ENCODE results near the gene NVL.

NVL gene

GRCh38 chr1:224258351-224258750 lies 71.6 kb downstream of the NVL start:
- H3K27me3 ChIP-seq (ENCODE audit: control insufficient read depth in 1 of 2, insufficient read depth in 2 of 2, low read length in 2 of 2), result no peaks in the 10 kb centered on the region
- no peaks in the 10 kb centered on the region for H3K4me1 ChIP-seq (ENCODE audit: control insufficient read depth, insufficient read depth, low read length)

GRCh38 chr1:224256640-224257039 lies 73.3 kb downstream of the NVL start:
- Histone ChIP-seq H3K27me3 (ENCODE audit: control insufficient read depth in 1 of 2, insufficient read depth in 2 of 2, low read length in 2 of 2) (no peaks in the 10 kb centered on the region), H3K27ac (ENCODE audit: low read length) (no peak overlapping the region), H3K9me3 (ENCODE audit: control insufficient read depth in 2 of 2, low read length in 2 of 2) (no peaks in the 10 kb centered on the region), H3K4me1 (ENCODE audit: control insufficient read depth, insufficient read depth, low read length) (no peaks in the 10 kb centered on the region), H3K36me3 (ENCODE audit: control insufficient read depth in 2 of 2, insufficient read depth in 2 of 2, low read length in 2 of 2) (peaks cover 0 to 3% of the 10 kb centered on the region in 2 donors), H3K9ac (ENCODE audit: low read length in 2 of 2) (no peak overlapping the region), H3K4me3 (ENCODE audit: low read length in 2 of 2) (no peak overlapping the region)

More at GRCh38 chr1:224258351-224258750, 71.6 kb downstream of the NVL start:
- Histone ChIP-seq H3K27ac (ENCODE audit: low read length) (no peak overlapping the region), H3K4me3 (ENCODE audit: low read length in 2 of 2) (no peak overlapping the region), H3K36me3 (ENCODE audit: control insufficient read depth in 2 of 2, insufficient read depth in 2 of 2, low read length in 2 of 2) (peaks cover 0 to 3% of the 10 kb centered on the region in 2 donors), H3K9me3 (ENCODE audit: control insufficient read depth in 2 of 2, low read length in 2 of 2) (no peaks in the 10 kb centered on the region), H3K9ac (ENCODE audit: low read length in 2 of 2) (no peak overlapping the region)

- no peak overlapping the region for H3K9ac ChIP-seq (ENCODE audit: low read length in 2 of 2)
- peaks cover 2 to 8% of the 10 kb centered on the region in 2 donors for H3K36me3 ChIP-seq (ENCODE audit: control insufficient read depth in 2 of 2, insufficient read depth in 2 of 2, low read length in 2 of 2)
- H3K27me3 ChIP-seq (ENCODE audit: control insufficient read depth in 1 of 2, insufficient read depth in 2 of 2, low read length in 2 of 2), result no peaks in the 10 kb centered on the region
- no peak overlapping the region for H3K27ac ChIP-seq (ENCODE audit: low read length)
- H3K9me3 ChIP-seq (ENCODE audit: control insufficient read depth in 2 of 2, low read length in 2 of 2), result no peaks in the 10 kb centered on the region
- H3K4me1 ChIP-seq (ENCODE audit: control insufficient read depth, insufficient read depth, low read length), result no peaks in the 10 kb centered on the region
- no peak overlapping the region for H3K4me3 ChIP-seq (ENCODE audit: low read length in 2 of 2)
Observed at GRCh38 chr1:224253721-224254120, 76.3 kb downstream of the NVL start.

- H3K9me3 ChIP-seq (ENCODE audit: control insufficient read depth in 2 of 2, low read length in 2 of 2), result no peaks in the 10 kb centered on the region
- no peak overlapping the region for H3K9ac ChIP-seq (ENCODE audit: low read length in 2 of 2)
- H3K4me3 ChIP-seq (ENCODE audit: low read length in 2 of 2), result no peak overlapping the region
- peaks cover 13 to 14% of the 10 kb centered on the region in 2 donors for H3K36me3 ChIP-seq (ENCODE audit: control insufficient read depth in 2 of 2, insufficient read depth in 2 of 2, low read length in 2 of 2)
- H3K27me3 ChIP-seq (ENCODE audit: control insufficient read depth in 1 of 2, insufficient read depth in 2 of 2, low read length in 2 of 2), result no peaks in the 10 kb centered on the region
- no peaks in the 10 kb centered on the region for H3K4me1 ChIP-seq (ENCODE audit: control insufficient read depth, insufficient read depth, low read length)
- no peak overlapping the region for H3K27ac ChIP-seq (ENCODE audit: low read length)
Observed at GRCh38 chr1:224252479-224252878, 77.5 kb downstream of the NVL start.

- Histone ChIP-seq H3K4me3 (ENCODE audit: low read length in 2 of 2) (no peak overlapping the region), H3K36me3 (ENCODE audit: control insufficient read depth in 2 of 2, insufficient read depth in 2 of 2, low read length in 2 of 2) (peaks cover 13 to 14% of the 10 kb centered on the region in 2 donors), H3K4me1 (ENCODE audit: control insufficient read depth, insufficient read depth, low read length) (no peaks in the 10 kb centered on the region), H3K27ac (ENCODE audit: low read length) (no peak overlapping the region), H3K9ac (ENCODE audit: low read length in 2 of 2) (no peak overlapping the region), H3K27me3 (ENCODE audit: control insufficient read depth in 1 of 2, insufficient read depth in 2 of 2, low read length in 2 of 2) (no peaks in the 10 kb centered on the region), H3K9me3 (ENCODE audit: control insufficient read depth in 2 of 2, low read length in 2 of 2) (no peaks in the 10 kb centered on the region)
Observed at GRCh38 chr1:224251741-224252146, 78.2 kb downstream of the NVL start.

GRCh38 chr1:224245188-224245587 lies 84.8 kb downstream of the NVL start:
- H3K4me3 ChIP-seq (ENCODE audit: low read length in 2 of 2), result no peak overlapping the region
- peaks cover 16 to 18% of the 10 kb centered on the region in 2 donors for H3K36me3 ChIP-seq (ENCODE audit: control insufficient read depth in 2 of 2, insufficient read depth in 2 of 2, low read length in 2 of 2)
- no peak overlapping the region for H3K27ac ChIP-seq (ENCODE audit: low read length)
- no peaks in the 10 kb centered on the region for H3K9me3 ChIP-seq (ENCODE audit: control insufficient read depth in 2 of 2, low read length in 2 of 2)
- no peak overlapping the region for H3K9ac ChIP-seq (ENCODE audit: low read length in 2 of 2)
- H3K4me1 ChIP-seq (ENCODE audit: control insufficient read depth, insufficient read depth, low read length), result no peaks in the 10 kb centered on the region
- H3K27me3 ChIP-seq (ENCODE audit: control insufficient read depth in 1 of 2, insufficient read depth in 2 of 2, low read length in 2 of 2), result no peaks in the 10 kb centered on the region

GRCh38 chr1:224238756-224239155 lies 91.2 kb downstream of the NVL start:
- Histone ChIP-seq H3K4me3 (ENCODE audit: low read length in 2 of 2) (no peak overlapping the region), H3K27me3 (ENCODE audit: control insufficient read depth in 1 of 2, insufficient read depth in 2 of 2, low read length in 2 of 2) (no peaks in the 10 kb centered on the region), H3K27ac (ENCODE audit: low read length) (no peak overlapping the region), H3K36me3 (ENCODE audit: control insufficient read depth in 2 of 2, insufficient read depth in 2 of 2, low read length in 2 of 2) (peaks cover 0 to 14% of the 10 kb centered on the region in 2 donors), H3K4me1 (ENCODE audit: control insufficient read depth, insufficient read depth, low read length) (no peaks in the 10 kb centered on the region), H3K9me3 (ENCODE audit: control insufficient read depth in 2 of 2, low read length in 2 of 2) (no peaks in the 10 kb centered on the region), H3K9ac (ENCODE audit: low read length in 2 of 2) (no peak overlapping the region)

GRCh38 chr1:224238212-224238611 lies 91.8 kb downstream of the NVL start:
- Histone ChIP-seq H3K4me1 (ENCODE audit: control insufficient read depth, insufficient read depth, low read length) (no peaks in the 10 kb centered on the region), H3K4me3 (ENCODE audit: low read length in 2 of 2) (no peak overlapping the region), H3K27me3 (ENCODE audit: control insufficient read depth in 1 of 2, insufficient read depth in 2 of 2, low read length in 2 of 2) (no peaks in the 10 kb centered on the region), H3K9ac (ENCODE audit: low read length in 2 of 2) (no peak overlapping the region), H3K36me3 (ENCODE audit: control insufficient read depth in 2 of 2, insufficient read depth in 2 of 2, low read length in 2 of 2) (peaks cover 0 to 14% of the 10 kb centered on the region in 2 donors), H3K27ac (ENCODE audit: low read length) (no peak overlapping the region), H3K9me3 (ENCODE audit: control insufficient read depth in 2 of 2, low read length in 2 of 2) (no peaks in the 10 kb centered on the region)

- H3K4me1 ChIP-seq (ENCODE audit: control insufficient read depth, insufficient read depth, low read length), result no peaks in the 10 kb centered on the region
- peaks cover 6 to 14% of the 10 kb centered on the region in 2 donors for H3K36me3 ChIP-seq (ENCODE audit: control insufficient read depth in 2 of 2, insufficient read depth in 2 of 2, low read length in 2 of 2)
- H3K4me3 ChIP-seq (ENCODE audit: low read length in 2 of 2), result no peak overlapping the region
- H3K27ac ChIP-seq (ENCODE audit: low read length), result no peak overlapping the region
- no peaks in the 10 kb centered on the region for H3K9me3 ChIP-seq (ENCODE audit: control insufficient read depth in 2 of 2, low read length in 2 of 2)
- no peaks in the 10 kb centered on the region for H3K27me3 ChIP-seq (ENCODE audit: control insufficient read depth in 1 of 2, insufficient read depth in 2 of 2, low read length in 2 of 2)
- H3K9ac ChIP-seq (ENCODE audit: low read length in 2 of 2), result no peak overlapping the region
Observed at GRCh38 chr1:224237119-224237881, 92.7 kb downstream of the NVL start.

GRCh38 chr1:224235813-224236493 lies 94.0 kb downstream of the NVL start:
- Histone ChIP-seq H3K27me3 (ENCODE audit: control insufficient read depth in 1 of 2, insufficient read depth in 2 of 2, low read length in 2 of 2) (no peaks in the 10 kb centered on the region), H3K27ac (ENCODE audit: low read length) (no peak overlapping the region), H3K4me3 (ENCODE audit: low read length in 2 of 2) (no peak overlapping the region), H3K9me3 (ENCODE audit: control insufficient read depth in 2 of 2, low read length in 2 of 2) (no peaks in the 10 kb centered on the region), H3K36me3 (ENCODE audit: control insufficient read depth in 2 of 2, insufficient read depth in 2 of 2, low read length in 2 of 2) (peaks cover 11 to 14% of the 10 kb centered on the region in 2 donors), H3K9ac (ENCODE audit: low read length in 2 of 2) (no peak overlapping the region), H3K4me1 (ENCODE audit: control insufficient read depth, insufficient read depth, low read length) (no peaks in the 10 kb centered on the region)

GRCh38 chr1:224234017-224234416 lies 96.0 kb downstream of the NVL start:
- Histone ChIP-seq H3K4me3 (ENCODE audit: low read length in 2 of 2) (no peak overlapping the region), H3K36me3 (ENCODE audit: control insufficient read depth in 2 of 2, insufficient read depth in 2 of 2, low read length in 2 of 2) (peaks cover 12 to 15% of the 10 kb centered on the region in 2 donors)

More at GRCh38 chr1:224234017-224234416, 96.0 kb downstream of the NVL start:
- no peak overlapping the region for H3K9ac ChIP-seq (ENCODE audit: low read length in 2 of 2)
- no peaks in the 10 kb centered on the region for H3K9me3 ChIP-seq (ENCODE audit: control insufficient read depth in 2 of 2, low read length in 2 of 2)
- H3K27me3 ChIP-seq (ENCODE audit: control insufficient read depth in 1 of 2, insufficient read depth in 2 of 2, low read length in 2 of 2), result no peaks in the 10 kb centered on the region
- H3K4me1 ChIP-seq (ENCODE audit: control insufficient read depth, insufficient read depth, low read length), result no peaks in the 10 kb centered on the region
- no peak overlapping the region for H3K27ac ChIP-seq (ENCODE audit: low read length)

All from stomach smooth muscle (tissue), 2 donors.